ENCODE measurements around the gene PLD3. TPM values are rescaled to one million over a fixed set of nuclear protein-coding genes. Genes with fewer than 3 reads are reported as not detected.
A peak's percentile ranks its signal among the peaks of the same experiment; 100 is the strongest.

PLD3 gene
- total and polyA plus RNA-seq, 2 experiments from 2014 or later = 181 to 490 TPM

- no peaks in the 10 kb centered on the region for H3K36me3 Mint-ChIP-seq (ENCODE audit: low read depth)
- H3K4me2 ChIP-seq = no peak within 1 kb of the TSS
- H3K4me3 Mint-ChIP-seq = no peak within 1 kb of the TSS
- H3K36me3 ChIP-seq (ENCODE audit: insufficient read depth) = no peaks in the 10 kb centered on the region
- H3K9me2 ChIP-seq (ENCODE audit: insufficient read depth) = no peaks in the 10 kb centered on the region
- no peak within 1 kb of the TSS for H3K27ac ChIP-seq (ENCODE audit: low read depth)
- H2AFZ ChIP-seq = no peak within 1 kb of the TSS
- H3K27me3 ChIP-seq (ENCODE audit: insufficient read depth) = no peaks in the 10 kb centered on the region
- no peak within 1 kb of the TSS for H3K4me3 ChIP-seq
- H3F3A ChIP-seq (replicated peaks; ENCODE audit: low read depth) = no peaks in the 10 kb centered on the region
- no peak for TF ChIP-seq JUNB (IDR thresholded peaks at IDR 0.05; ENCODE audit: unreplicated experiment)
- ATAC-seq (no peak), DNase-seq (ENCODE audit: low spot score) (peak; percentile 41)
- no peaks in the 10 kb centered on the region; the same call in 1 of the 2 replicates for H3K4me1 ChIP-seq (ENCODE audit: insufficient read depth)
- H3K79me2 ChIP-seq (replicated peaks; ENCODE audit: insufficient read depth) = no peaks in the 10 kb centered on the region
- H3K9me3 Mint-ChIP-seq = no peaks in the 10 kb centered on the region
- no peaks in the 10 kb centered on the region for H4K20me1 ChIP-seq (replicated peaks; ENCODE audit: insufficient read depth)
- H3K27me3 Mint-ChIP-seq (ENCODE audit: insufficient read depth, low read depth, poor library complexity) = peaks cover 8% of the 10 kb centered on the region
- peaks cover 12% of the 10 kb centered on the region for H3K4me1 Mint-ChIP-seq
- no peak within 1 kb of the TSS for H3K27ac Mint-ChIP-seq
These were observed 41.7 kb downstream of the PLD3 start, which contains the start of gene HIPK4 for GRCh38 chr19:40390084-40390742. TSS of gene HIPK4 (minus strand) at chr19:40390181. CDS start at chr19:40389902, 279 bp downstream.

- H3K4me1 Mint-ChIP-seq = peaks cover 12% of the 10 kb centered on the region
- Histone ChIP-seq H3K79me2 (replicated peaks; ENCODE audit: insufficient read depth) (no peaks in the 10 kb centered on the region), H3K4me1 (ENCODE audit: insufficient read depth) (no peaks in the 10 kb centered on the region; the same call in 1 of the 2 replicates), H3F3A (replicated peaks; ENCODE audit: low read depth) (no peaks in the 10 kb centered on the region), H3K4me2 (no peak overlapping the region), H3K27ac (ENCODE audit: low read depth) (no peak overlapping the region), H3K27me3 (ENCODE audit: insufficient read depth) (no peaks in the 10 kb centered on the region), H3K9me2 (ENCODE audit: insufficient read depth) (no peaks in the 10 kb centered on the region), H3K36me3 (ENCODE audit: insufficient read depth) (no peaks in the 10 kb centered on the region), H4K20me1 (replicated peaks; ENCODE audit: insufficient read depth) (no peaks in the 10 kb centered on the region), H3K4me3 (no peak overlapping the region), H2AFZ (no peak overlapping the region)
- no peaks in the 10 kb centered on the region; the same call in 2 of the 3 replicates for H3K9me3 Mint-ChIP-seq
- TF ChIP-seq POLR2AphosphoS5 (IDR thresholded peaks at IDR 0.05; ENCODE audit: low read depth) (no peak), CREB1 (CRISPR knock-in tag; IDR thresholded peaks at IDR 0.05; ENCODE audit: low read depth) (no peak), REST (IDR thresholded peaks at IDR 0.05; ENCODE audit: unreplicated experiment) (no peak), ZNF114 (CRISPR knock-in tag; IDR thresholded peaks at IDR 0.05) (no peak), EZH2phosphoT487 (IDR thresholded peaks at IDR 0.05; ENCODE audit: unreplicated experiment) (no peak), CTCF (conservative IDR thresholded peaks at IDR 0.05; ENCODE audit: low read depth in 2 of 2) (no peak), ETS1 (IDR thresholded peaks at IDR 0.05) (no peak), JUNB (IDR thresholded peaks at IDR 0.05; ENCODE audit: unreplicated experiment) (no peak)
- no peak for DNase-seq (ENCODE audit: low spot score)
- no peak overlapping the region for H3K4me3 Mint-ChIP-seq
- no peaks in the 10 kb centered on the region for H3K36me3 Mint-ChIP-seq (ENCODE audit: low read depth)
- no peak overlapping the region for H3K27ac Mint-ChIP-seq
- ATAC-seq = no peak
- H3K27me3 Mint-ChIP-seq (ENCODE audit: insufficient read depth, low read depth, poor library complexity) = peaks cover 15% of the 10 kb centered on the region
These were observed 43.6 kb downstream of the PLD3 start for GRCh38 chr19:40392123-40392522.
